Astrocyte (in vitro differentiated cells and primary cell): Measurements from ENCODE around the gene SMARCD3.

Source experiments
- CTCF ChIP-seq: IDR thresholded peaks from 2 replicates; pipeline ENCODE4 v1.5.1; 2011; ENCODE audit warnings: low read depth, mild to moderate bottlenecking, inconsistent platforms, low read length, moderate library complexity; ENCODE audit not compliant: insufficient read depth
- EZH2 ChIP-seq: IDR thresholded peaks from 2 replicates; pipeline ENCODE4 v1.6.1; 2012; ENCODE audit warnings: mild to moderate bottlenecking, low read length, inconsistent platforms; ENCODE audit not compliant: insufficient read depth

GRCh38 chr7:151290355-151290760 lies 41.9 kb upstream of the SMARCD3 start:
- TF ChIP-seq CTCF (no peak), EZH2 (no peak)
